Choroid plexus epithelial cell (primary cell): Measurements from ENCODE around the gene LAIR2.

ENCODE experiments used
- DNase-seq: peaks from one replicate; pipeline ENCODE4 v3.0.0-alpha.2; 2010; ENCODE audit warnings: low read depth
- H3K4me3 ChIP-seq: 2 replicates; pipeline ENCODE4 v1.5.1; 2011; ENCODE audit warnings: low read depth, mild to moderate bottlenecking, control low read depth, low read length, moderate library complexity
- CTCF ChIP-seq: conservative IDR thresholded peaks from 2 replicates; pipeline ENCODE4 v1.5.1; 2011; ENCODE audit warnings: low read depth, mild to moderate bottlenecking, control low read depth, inconsistent platforms, low read length, moderate library complexity

LAIR2 gene

GRCh38 chr19:54469496-54469934, 33.1 kb upstream of the LAIR2 start:
- TF ChIP-seq CTCF: no peak
- H3K4me3 ChIP-seq: no peak overlapping the region
- no peak for DNase-seq

- no peak overlapping the region for H3K4me3 ChIP-seq
- DNase-seq: no peak
- no peak for TF ChIP-seq CTCF
Observed at GRCh38 chr19:54470276-54470887, 32.2 kb upstream of the LAIR2 start.

GRCh38 chr19:54470991-54471782, 31.4 kb upstream of the LAIR2 start:
- TF ChIP-seq CTCF: no peak
- H3K4me3 ChIP-seq: peak overlapping the region; percentile 62
- DNase-seq: no peak

GRCh38 chr19:54473071-54473891, 29.4 kb upstream of the LAIR2 start, which contains the start of gene CDC42EP5:
Gene CDC42EP5, minus strand, starts transcription at chr19:54473296. Its CDS starts 7,749 bp downstream, at chr19:54465547.
- TF ChIP-seq CTCF: no peak
- peak within 1 kb of the TSS; percentile 67 for H3K4me3 ChIP-seq
- peak; percentile 92 for DNase-seq

GRCh38 chr19:54473892-54474372, 28.7 kb upstream of the LAIR2 start:
- no peak overlapping the region for H3K4me3 ChIP-seq
- DNase-seq: no peak
- no peak for TF ChIP-seq CTCF

GRCh38 chr19:54475706-54476105, 26.9 kb upstream of the LAIR2 start:
- no peak for TF ChIP-seq CTCF
- no peak for DNase-seq
- H3K4me3 ChIP-seq: no peak overlapping the region
